HG03039 (cell line): ENCODE results near the gene P2RX3.

Experiments used
- ATAC-seq: cut with Tn5 transposase; IDR thresholded peaks from one replicate; pipeline ENCODE4 v1.9.1; 2021; ENCODE audit warnings: mild to moderate bottlenecking, moderate library complexity; ENCODE audit not compliant: unreplicated experiment

Gene P2RX3

DNA sequence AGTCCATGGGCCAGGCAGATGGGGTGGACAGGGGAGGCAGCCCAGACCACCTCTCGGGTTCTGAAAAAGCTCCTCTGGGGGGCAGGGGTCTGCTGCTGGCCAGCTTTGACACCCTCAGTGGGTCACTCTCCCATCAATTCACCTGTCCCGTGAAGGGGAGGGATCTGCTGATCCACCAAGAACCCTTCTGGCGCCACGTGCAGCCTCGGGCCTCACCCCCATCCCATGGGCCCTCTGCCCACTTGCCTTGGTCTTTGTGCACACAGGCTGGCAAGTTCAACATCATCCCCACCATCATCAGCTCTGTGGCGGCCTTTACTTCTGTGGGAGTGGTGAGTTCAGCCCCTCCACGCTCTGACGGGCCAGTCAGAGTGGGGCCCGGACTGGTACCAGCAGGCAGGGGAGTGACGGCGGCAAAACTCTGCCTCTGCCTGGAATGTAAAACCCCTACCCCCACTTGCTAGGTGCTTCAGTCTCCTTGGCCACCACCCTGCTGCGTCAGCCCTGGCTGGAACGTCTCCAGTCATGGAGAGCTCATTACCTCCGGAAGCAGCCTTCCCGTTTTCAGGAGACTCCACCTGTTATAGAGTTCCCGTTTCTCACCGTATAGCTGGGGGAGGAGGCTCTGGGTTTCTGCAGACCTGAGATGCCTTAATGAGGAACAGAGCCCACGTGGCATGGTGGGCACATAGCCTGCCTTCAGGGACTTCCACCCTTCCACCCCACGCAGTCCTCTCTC, 30.1 kb downstream of the P2RX3 start:
- ATAC-seq: no peak

- ATAC-seq: no peak
These were observed 30.7 kb downstream of the P2RX3 start for GRCh38 chr11:57368845-57369232.

DNA sequence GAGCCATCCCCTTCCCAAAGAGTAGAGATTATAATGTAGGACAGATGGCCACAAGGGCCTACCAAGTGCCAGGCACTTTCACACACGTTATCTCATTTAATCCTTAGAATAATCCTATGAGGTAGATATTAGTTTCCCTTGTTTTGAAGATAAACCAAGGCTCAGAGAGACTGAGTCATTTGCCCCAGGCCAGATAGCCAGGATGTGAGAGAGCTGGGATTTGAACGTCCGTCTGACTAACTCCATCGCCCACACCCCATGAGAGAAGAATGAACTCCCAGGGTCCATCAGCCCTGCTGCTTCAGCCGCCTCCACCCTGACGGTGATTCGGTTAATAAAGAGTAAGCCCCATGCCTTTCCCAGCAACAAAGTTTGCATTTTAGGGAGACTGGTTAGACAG, 32.1 kb downstream of the P2RX3 start:
- no peak for ATAC-seq

DNA sequence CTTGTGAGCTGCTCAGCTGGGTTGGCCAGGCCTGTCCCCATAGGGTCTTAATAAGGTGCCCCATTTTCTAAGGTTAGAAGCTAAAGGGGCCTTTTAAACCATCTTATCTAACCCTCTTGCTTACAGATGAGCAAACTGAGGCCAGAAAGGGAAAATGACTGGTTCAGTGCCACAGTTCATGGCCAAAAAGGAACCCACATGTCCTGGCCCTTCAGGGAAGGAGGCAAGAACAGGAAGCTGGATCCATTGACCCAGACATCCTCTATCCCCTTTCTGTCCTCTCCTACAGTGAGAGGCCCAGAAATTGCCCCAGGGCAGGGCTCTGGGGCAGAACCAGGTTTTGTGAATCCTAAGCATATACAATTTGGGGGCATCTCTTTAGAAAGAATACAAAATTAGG, 32.8 kb downstream of the P2RX3 start:
- no peak for ATAC-seq

GRCh38 chr11:57373146-57373545, 35.0 kb downstream of the P2RX3 start:
- ATAC-seq: no peak

DNA sequence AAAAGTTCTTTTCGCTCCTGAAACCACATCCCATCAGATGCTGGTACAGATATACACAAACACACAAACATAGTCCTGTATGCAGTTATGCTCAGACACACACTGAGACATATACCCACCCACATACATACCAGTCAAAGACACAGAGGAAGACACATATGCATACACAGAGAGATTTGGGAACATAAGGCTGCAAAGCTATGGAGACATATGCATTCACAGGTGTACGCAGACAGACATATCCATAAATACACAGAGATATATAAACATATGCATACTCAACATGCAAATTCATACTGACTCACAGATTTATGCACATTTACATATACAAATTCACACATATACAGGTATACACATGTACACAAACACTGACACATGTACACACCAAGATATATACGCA, 36.8 kb downstream of the P2RX3 start:
- ATAC-seq: no peak

GRCh38 chr11:57375490-57375889, 37.3 kb downstream of the P2RX3 start:
- ATAC-seq: no peak

DNA sequence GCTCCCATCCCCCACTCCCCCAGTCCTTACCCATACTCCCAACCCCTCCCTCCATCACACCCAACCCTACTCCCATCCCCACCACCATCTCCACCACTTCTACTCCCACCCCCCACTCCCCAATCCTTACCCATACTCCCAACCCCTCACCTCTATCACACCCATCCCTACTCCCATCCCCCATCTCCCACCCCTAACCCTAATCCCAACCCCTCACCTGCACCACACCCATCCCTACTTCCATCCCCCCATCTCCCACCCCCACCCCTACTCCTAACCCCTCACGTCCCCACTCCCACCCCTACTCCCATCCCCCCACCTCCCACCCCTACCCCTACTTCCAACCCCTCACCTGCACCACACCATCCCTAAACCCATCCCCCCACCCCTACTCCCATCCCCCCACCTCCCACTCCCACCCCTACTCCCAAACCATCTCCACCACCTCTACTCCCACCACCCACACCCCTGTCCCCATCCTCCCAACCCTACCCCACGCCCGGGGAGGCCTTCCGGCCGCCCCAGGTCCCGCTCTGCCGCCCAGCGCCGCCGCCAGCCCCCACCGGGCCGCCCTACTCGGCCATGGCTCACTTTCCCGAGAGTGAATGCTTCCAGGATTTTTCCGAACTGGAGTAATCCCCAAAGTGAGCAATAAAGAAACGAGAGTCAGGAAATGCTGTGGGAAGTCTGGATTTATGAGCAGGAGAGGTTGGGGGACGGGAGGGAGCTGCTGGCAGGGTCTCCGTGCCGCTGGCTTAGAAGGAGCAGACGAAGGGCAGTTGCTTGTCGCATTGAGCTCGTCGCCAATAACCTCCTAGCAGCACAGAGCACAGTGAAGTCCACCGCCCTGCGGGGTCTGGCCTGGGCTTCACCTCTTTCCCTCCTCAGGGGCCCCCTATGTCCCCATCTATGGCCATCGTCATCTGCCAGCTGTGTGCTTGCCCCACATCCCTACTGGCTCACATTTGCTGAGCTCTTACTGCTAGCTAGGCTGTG, 38.2 kb downstream of the P2RX3 start:
- no peak for ATAC-seq

GRCh38 chr11:57377107-57377506, 39.0 kb downstream of the P2RX3 start:
- no peak for ATAC-seq

GRCh38 chr11:57378186-57378585, 40.0 kb downstream of the P2RX3 start:
- ATAC-seq: no peak

- ATAC-seq: no peak
These were observed 41.6 kb downstream of the P2RX3 start for GRCh38 chr11:57379732-57380131.

GRCh38 chr11:57380975-57381374, 42.8 kb downstream of the P2RX3 start, which contains the start of gene PRG3:
Gene PRG3, minus strand, starts transcription at chr11:57381150. Its CDS starts 442 bp downstream, at chr11:57380708.
- ATAC-seq: no peak

DNA sequence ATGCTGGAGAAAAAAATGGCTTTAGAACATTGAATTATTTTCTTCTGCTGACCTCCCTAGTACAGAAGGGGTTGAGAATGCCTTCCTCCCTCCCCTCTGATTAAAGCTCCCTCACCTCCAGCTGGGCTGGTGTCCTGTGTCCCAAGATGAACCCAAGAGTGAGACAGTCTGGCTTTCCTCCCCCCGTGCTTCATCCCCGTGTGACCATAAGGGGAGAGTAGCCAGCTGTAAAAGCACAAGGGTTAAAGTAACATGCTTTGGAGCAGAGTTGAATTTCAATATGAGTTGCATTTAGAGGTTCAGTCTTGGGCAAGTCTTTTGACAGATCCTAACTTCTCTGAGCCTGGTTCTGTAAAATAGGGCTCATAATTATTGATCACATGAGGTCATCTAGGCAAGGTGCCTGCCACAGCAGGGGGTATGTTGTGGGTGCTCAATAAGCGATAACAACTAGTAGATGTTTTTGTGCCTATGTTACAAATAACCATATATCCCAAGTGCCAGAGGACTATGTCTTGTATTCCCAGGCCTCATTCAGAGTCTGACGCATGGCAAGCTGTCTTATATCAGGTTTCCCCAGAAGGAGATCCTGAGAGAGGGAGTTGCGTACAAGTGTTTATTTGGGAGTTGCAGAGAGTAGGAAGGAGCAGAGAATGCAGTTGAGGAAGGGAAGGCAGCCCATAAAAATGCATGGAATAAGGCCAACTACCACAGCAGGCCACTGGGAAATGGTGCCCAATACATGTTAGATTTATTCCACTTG, 48.2 kb downstream of the P2RX3 start:
- no peak for ATAC-seq

DNA sequence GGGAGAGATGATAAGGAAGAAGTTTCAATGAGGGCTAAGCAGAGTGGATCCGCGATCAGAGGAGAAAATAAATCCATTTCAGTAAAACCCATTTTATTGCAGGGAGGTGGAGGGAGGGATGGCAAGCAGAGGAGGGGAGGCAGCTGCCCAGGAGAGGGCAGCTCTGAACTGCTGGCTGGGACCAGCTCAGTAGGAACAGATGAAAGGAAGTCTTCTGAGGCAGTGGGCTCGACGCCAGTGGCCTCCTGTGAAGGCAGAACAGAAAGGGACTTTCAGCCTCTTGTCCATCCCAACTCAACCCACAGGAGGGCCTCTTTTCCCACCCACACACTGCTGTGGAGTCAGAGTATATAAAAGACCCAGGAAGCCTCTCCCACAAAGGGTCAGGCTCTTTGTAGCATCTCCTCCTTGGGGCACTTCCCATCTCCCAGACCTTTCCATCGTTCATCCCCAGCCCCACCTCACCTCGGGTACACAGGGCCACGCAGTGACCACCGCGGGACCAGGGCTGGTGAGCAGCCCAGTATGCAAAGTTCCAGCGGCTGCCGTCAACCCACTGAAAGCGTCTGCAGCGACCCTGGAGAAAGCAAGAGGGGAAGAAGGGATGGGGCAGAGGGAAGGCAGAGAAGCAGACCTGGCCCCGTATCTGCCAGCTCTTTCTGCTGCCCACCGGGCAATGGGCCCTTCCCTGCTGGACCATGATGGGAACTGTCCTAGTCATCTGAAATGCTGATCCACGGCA, 49.3 kb downstream of the P2RX3 start:
- ATAC-seq: no peak

GRCh38 chr11:57390535-57390934, 52.4 kb downstream of the P2RX3 start, which contains the start of gene PRG2:
Gene PRG2, minus strand, starts transcription at chr11:57390650. Its CDS starts 706 bp downstream, at chr11:57389944.
- no peak for ATAC-seq

- no peak for ATAC-seq
These were observed 53.0 kb downstream of the P2RX3 start for GRCh38 chr11:57391111-57391510.

DNA sequence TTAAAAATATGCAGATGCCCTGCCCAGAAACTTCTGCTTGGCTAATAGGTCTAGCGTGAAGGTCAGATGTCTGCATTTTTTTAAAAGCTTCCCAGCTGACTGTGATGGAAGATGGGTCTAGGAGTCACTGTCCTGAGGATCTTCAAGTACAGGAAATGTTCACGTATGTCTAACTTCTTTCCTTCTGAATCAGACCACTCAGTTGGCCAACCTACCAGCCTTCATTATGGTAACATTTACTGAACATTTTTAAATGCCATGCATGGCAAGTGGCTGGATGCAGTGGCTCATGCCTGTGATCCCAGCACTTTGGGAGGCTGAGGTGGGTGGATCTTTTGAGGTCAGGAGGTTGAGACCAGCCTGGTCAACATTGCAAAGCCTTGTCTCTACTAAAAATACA, 53.4 kb downstream of the P2RX3 start:
- no peak for ATAC-seq

- no peak for ATAC-seq
These were observed 54.1 kb downstream of the P2RX3 start for GRCh38 chr11:57392066-57392762.

- ATAC-seq: no peak
These were observed 54.6 kb downstream of the P2RX3 start for GRCh38 chr11:57392763-57393105.
